CD1c-positive myeloid dendritic cell (primary cell): ENCODE results near the gene DYNLT1.
A peak's percentile ranks its signal among the peaks of the same experiment; 100 is the strongest.
"Not testable (repeated sequence)": the region's sequence is repeated elsewhere in the genome, so short reads cannot be mapped to it uniquely, and the experiment has no call there.

Experiments used
- DNase-seq: peaks from one replicate; pipeline ENCODE4 v3.0.0-alpha.2; 2016; ENCODE audit errors: extremely low spot score

DYNLT1 gene

DNA sequence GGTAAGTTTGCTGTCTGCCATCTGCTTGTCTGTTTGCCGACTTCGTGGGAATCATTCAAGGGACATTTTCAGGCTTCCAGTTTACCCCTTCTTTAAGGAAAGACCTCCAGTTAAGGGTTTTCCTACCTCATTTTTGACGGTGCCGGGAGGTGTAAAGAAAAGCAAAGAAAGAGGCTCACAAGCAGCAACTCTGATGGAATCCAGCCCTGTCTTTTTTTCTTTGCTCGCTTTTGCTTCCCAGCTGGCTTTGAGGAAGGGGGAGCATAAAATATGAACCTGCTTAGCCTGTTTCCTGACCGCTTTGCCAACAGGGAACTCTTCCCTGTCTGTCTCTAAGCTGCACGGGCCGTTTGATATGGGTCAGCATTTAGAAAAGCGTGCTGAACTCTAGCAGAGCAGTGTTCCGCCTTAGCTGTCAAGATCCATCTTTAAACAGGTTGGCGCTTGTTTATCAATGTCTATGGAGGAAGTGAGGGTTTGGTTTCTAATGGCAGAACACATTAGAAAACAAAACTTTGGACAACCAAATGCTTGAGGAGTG lies 19.2 kb upstream of the DYNLT1 start:
- DNase-seq = no peak

DNA sequence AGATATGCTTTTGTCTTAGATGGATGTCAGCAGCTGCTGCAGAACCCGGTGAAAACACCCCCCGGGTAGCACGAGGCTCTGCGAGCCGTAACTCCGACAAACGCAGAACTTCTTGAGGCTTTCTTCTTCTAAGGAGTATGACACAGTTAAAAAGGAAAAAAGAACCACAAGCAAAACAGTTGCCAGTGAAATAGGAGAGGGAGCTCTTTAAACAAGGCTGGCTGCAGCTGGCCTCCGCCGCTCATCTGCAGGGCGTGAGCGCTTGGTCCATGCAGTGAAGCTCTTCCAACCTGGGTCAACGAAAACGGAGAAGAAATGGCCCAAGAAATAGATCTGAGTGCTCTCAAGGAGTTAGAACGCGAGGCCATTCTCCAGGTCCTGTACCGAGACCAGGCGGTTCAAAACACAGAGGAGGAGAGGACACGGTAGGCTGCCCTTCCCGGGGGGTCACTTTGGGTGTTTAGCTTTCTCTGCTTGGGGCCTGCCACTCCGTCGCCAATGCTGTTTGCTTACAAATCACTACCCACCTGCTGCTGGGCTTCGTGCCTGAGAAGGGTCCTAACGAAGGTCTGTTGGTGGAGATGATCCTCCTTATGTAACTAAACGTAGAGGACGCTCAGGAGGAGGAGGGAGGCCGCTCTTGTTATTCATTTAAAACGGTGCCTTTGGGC lies 18.5 kb upstream of the DYNLT1 start:
- DNase-seq = no peak

DNA sequence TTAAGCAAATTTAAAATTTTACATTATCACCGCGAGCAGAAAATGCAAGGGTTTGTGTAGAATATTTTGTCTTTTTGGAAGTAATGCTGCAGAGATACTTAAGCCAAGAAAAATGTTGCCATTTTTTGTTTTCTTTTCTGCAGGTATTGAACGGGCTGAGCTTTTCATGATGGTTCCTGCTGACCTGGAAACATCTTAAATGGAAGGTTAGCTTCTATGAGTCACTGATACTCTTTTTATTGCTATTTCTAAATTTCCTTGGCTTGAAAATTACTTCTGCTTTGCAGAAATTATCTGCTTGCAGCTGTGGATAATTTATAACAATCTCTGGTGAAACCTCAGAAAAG lies 18.0 kb upstream of the DYNLT1 start:
- peak; percentile 12 for DNase-seq

DNA sequence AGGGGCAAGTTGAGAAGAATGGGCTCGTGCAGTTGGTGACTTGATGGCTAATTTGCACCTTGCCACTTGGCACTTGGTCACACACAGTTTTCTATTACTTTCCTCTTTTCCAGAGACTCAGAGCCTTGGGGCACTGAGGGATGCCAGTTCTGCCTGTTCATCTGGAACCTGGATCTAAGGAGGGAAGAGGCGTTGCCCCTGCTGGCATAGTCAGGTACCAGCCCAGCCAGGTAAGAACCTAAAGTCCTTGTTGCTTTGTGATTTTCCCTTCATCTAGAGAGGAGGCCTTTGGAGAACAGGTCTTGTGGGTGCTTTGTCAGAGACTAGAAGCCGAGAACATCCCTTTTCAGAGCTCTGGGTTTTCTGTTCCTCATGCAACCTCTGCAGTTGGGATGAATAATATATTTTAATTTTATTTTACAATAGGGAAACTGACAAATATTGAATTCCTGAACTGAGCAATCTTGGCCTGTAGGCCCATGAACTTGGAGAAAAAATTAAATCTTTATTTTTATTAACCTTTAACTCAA lies 16.7 kb upstream of the DYNLT1 start:
- peak; percentile 57 for DNase-seq

DNA sequence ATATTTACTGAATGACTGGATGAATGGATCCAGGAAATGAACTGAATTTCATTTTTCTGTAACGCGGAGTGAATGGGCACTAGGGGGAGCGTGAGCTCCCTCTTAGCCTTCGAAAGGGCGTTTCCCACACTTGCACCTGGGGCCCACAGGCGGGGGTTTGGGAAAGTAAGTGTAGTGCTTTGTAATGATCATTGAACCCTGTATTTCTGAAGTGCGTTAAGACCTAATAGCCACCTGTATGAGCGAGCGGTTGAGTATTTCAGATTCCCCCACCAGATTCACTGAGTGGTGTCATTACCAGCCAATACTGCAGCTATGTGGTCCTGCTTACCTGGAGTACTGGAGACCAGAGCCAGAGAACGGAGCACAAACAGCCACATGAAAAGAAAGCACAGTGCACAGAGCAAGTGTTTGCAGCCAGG lies 15.8 kb upstream of the DYNLT1 start:
- DNase-seq = peak; percentile 48

DNA sequence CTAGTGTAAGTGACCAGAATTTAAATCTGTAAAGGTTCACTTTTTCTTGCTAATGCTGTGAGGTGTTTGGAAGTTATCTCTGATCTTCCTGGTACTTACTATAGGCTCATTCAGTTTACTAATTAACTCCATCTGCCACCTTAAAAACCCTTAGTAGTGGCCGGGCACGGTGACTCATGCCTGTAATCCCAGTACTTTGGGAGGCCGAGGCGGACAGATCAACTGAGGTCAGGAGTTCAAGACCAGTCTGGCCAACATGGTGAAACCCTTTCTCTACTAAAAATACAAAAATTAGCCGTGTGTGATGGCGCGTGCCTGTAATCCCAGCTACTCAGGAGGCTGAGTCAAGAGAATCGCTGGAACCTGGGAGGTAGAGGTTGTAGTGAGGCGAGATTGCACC lies 12.4 kb upstream of the DYNLT1 start:
- DNase-seq = not testable (repeated sequence)

DNA sequence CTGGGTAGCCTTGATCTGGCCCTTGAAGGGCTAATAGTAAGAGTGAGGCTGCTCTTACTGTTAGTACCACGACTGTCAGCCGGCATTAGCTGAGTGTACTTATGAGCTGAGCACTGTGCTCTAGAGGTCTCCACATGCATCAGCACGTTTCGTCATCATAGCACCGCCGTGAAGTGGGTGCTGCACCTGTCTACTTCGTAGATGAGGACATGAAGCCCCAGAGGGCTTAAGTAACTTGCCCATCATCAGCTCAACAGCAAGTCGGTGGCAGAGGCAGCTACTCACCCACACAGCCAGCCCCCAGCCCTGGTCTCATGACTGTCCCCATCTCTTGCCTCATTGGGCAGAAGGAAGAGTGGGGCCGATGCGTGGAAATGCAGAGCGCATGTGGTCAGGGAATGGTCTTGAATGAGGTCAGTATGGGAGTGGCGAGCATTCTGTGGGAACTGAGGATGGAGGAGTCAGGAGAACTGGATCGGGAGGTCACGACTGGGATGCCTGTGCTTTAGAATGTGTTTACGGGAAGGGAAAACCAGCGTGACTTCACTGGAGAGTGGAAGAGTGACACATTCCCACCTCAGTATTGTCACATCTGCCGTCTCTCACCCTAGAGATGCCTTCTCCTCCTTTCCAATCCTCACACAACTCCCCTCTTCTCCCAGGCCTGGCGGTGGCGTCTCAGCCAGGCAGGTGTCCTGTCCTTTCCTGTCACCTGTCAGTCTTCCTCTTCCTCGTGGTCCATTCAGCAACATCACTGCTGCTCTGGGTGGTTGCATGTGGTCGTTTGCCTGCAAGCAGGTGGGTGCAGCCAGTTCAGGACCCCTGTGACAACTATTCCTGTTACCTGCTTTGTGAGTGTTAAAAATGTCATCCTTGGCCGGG lies 11.3 kb upstream of the DYNLT1 start:
- DNase-seq = no peak

DNA sequence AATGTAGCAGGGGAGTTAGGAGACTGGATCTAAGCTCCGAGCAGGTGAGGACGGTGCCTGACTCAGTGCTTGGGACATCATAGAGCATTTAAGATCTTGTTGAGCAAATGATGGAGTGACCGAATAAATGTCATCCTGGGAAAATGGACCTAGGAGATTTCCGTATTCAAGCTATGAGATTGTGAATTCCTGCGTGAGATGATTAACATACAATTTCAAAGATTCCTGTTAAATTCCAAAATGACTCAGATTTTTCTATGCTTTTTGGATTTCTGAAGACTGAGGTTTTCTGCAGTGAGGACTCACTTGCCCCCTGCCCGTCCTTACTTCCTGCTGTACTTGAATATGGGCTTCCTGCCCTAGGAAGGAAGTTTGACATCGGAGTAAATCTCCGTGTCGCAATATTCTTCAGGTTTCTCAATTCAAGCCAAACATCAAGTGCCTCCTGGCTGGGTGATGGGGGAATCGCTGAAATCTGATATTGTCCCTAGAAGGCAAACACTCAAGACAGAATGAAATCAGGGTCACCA lies 10.5 kb upstream of the DYNLT1 start:
- DNase-seq = peak; percentile 72

DNA sequence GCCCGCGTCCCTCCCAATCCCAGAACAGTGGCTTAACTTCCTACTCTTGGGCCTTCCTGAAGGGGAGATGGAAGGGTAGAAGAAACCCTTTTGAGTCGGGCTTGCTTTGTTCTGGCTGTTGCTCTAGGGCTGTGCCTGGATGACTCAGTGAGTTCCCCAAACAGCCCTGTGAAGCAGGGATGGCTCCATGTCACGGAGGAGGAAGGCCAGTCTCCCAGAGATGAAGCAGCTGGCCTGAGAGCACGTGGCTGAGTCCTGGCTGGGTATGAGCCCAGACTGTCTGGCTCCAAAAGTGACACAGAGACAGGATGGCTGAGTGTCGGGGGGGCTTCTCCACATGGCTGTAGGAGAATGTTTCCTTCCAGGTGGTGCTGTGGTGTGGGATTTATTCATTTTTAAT lies 10.0 kb upstream of the DYNLT1 start:
- peak; percentile 87 for DNase-seq

DNA sequence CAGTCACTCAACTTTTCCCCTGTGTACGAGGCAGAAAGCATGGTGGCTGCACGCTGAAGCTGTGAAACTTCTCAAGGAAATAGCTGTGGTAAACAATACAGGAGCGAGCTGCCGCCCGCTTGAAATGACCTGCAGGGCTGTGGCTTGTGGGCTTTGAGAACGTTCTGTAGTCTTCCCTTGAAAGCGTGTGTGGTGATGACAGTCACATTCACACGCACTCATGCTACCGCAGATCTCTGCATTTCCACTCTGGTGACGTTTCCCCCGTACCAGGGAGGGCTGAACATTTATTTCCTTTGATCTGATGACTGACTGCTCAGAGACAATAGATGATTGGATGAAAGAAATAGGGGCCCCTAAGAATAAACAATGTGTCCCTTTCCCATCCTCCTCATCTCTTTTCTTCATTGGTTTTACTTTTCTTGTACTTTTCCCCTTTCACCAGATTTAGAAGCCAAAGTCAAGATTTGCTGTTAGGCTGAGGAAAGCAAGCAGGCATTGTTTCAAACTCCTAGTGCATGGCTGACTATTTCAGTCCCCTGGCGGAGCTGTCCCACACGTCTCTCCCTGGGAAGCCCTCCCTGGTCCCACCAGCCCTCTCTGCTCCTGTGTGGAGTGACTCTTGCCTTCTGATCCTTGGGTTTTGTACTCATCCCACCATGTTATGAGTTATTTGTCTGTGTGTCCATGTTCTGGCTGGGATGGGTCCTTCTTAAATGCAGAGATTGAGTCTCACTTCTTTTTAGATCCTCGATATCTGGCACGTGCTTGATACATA lies 9.2 kb upstream of the DYNLT1 start:
- peak; percentile 86 for DNase-seq

DNA sequence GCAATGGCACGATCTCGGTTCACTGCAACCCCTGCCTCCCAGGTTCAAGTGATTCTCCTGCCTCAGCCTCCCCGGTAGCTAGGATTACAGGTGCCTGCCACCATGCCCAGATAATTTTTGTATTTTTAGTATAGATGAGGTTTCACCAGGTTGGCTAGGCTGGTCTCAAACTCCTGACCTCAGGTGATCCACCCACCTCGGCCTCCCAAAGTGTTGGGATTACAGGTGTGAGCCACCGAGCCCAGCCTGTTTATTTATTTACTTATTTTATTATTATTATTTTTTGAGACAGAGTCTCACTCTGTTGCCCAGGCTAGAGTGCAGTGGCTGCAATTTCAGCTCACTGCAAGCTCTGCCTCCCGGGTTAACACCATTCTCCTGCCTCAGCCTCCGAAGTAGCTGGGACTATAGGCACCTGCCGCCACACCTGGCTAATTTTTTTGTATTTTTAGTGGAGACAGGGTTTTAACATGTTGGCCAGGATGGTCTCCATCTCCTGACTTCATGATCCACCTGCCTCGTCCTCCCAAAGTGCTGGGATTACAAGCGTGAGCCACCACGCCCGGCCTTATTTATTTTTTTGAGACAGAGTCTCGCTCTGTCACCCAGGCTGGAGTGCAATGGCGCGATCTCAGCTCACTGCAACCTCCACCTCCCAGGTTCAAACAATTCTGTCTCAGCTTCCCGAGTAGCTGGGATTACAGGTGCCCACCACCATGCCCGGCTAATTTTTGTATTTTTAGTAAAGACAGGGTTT lies 7.6 kb upstream of the DYNLT1 start:
- not testable (repeated sequence) for DNase-seq

DNA sequence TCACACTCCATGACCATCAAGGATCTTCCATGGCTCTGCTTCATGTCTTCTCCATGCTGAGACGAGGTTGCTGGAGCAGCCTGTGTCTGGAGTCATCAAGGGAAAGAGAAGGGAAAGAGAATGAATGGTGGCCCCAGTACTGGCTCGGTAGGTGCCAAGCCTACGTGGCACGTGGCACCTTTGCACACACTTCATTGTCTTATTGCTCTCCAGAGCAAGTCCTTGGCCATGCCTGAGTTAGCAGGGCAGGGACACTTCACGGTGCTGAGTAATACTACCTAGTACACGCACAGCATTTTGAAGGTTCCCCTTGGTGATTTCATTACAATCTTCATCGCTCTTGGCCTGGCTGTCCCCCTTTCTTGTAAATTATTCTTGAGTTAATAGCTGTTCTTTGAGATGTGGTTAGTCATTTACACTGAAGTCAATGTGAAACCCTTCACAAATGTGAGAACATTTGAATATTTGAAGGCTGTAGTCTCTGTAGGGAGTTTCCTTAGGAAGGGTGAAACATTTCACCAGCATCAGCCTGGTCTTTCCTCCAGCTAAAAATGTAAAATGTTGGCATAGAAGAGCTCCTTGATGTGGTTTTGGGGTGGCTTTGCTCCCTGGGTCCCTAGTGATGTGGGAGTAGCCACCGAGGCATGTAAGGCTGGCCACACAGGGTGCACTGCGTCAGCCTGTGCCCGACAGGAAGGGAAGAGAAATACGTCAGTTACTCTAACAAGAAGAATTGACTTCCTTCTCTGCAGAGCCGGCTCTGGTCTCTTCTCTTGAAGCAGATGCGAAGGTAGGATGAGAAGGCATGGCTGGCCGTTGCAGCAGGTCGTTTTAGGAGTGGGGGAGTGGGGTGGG lies 5.0 kb upstream of the DYNLT1 start, which contains the start of gene SYTL3:
SYTL3 (plus strand) TSS at position 766 of the 855 bp plus-strand sequence. CDS start 13,215 bp downstream, outside the sequence.
- peak; percentile 79 for DNase-seq

DNA sequence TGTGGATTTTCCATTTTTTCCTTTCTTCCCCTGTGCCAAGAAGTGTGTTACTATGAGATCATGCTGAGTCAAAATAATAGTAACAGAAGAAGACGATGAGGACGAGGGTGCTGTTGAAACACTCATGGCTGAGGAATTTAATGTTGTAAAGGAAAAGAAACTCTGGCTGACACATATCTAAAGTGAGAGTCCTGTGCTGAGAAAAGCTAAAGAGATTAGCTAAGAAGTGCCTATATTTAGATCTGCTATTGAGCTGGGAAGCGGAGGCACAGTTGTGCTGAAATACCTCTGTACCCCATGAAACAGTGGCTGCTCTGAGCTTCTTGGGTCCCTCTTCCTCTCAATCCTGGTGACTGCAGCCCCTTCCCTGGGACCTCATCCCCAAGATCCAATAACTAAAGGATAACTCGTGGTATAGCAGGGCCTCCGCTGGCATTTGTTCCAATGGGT lies 4.2 kb upstream of the DYNLT1 start:
- no peak for DNase-seq

DNA sequence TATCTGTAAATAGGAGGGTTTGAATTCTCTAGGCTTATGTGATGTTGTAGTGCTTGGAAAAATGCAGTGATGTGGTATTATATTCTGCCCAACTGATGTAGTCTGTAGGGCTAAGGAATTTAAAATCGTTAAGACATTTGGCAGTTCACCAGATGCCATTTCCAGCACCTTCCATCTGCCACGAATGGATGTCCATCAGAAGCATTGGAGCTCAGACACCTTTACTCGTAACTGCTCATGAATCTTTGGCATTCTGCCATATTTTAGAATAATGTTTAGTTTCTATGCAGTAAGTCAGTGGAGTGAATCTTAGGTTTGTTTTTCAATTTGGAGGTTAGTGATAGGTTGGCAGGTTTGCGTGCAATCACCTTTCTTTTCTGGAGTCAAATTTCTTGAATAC lies 3.0 kb upstream of the DYNLT1 start:
- no peak for DNase-seq

DNA sequence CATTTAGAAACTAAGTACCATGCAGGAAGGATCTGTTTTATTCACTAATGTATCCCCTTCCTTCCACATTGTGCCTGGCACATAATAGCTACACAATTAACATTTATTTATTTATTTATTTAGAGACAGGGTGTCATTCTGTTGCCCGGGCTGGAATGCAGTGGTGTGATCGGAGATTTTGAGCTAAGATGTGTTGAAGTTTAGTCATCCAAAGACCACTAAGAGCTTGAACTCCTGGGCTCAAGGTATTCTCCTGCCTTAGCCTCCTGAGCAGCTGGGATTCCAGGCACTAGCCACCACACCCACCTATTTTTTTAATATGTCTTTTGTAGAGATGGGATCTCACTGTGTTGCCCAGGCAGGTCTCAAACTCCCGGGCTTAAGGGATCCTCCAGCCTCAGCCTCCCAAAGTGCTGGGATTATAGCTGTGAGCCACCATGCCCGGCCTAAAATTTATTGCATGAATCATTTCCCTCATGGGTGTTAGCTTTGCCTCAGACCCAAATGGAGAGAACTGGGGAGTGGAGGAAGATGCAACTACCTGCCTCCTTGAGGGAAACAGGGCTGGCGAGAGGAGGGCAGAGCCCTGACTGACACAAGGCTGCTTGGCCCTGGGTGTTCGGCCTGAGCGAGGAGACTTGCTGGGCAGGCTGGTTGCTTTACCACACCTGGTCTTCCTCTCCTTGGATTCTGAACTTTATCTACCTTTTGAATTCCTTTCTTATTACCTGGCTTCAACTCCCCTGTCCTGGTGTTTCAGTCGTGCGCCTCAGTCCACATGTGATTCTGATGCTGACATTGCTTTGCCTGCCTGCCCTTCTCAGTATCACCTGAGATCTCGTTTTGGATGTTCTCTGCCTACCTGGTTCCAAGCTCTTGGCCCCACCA lies 1.7 kb upstream of the DYNLT1 start:
- no peak for DNase-seq

DNA sequence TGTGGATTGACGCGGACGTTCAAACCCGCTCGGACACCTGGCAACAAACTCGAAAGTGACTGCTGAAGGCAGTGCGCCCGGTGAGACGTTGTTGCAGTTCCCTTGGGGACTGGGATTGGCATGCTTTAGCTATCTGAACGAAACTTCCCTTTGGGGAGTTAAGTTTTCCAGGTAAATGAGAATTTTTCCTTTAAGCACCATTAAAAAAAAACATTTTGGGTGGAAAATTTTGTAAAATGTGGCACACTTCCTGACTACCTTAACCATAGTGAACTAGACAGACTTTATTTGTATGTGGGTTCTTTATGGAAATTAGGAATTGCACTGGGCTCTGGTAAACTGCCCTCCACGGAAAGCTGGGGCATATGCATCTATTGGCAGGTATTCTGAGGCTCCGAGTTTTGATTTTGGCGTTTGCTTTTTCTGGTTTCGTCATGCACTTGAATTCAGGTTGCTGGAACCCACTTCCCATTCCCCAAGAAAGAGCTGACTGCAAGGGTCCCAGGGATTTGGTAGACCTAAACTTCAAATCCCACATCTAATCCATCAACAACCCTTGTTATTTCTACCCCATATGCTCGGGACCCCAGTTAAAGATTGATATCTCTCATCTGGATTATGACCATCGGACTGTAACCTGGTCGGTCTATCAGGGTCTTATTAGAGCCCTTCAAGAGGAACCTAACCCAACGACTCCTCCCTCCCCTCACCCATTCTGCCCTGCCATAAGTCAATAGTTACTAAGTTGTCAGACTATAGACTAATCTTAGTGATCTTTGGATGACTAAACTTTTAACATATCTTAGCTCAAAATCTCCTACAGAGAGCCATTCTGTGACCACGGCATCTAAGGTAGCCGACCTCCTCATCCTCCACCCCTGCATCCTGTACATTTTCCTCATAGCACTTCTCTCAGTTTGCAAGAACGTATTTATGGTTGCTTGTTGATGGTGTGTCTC lies 800 bp upstream of the DYNLT1 start:
- no peak for DNase-seq

DNA sequence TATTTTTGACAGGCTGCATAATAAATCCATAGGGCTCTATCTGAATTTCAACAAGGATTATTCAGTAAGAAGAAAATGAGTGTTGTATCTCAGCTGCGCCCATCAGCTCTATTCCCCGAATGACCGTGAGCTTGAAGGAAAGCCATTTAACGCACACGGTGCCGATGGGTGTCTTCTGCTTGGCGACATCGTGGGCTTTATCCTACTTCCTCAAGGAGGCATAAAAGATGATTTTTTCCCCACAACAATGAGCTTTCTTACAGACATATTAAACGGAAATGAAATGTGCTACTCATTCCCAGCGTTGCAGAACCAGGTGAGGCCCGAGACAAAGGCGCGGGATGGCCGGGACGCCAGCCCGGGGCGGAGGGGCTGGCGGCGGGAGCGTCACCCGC lies 710 bp downstream of the DYNLT1 start:
- DNase-seq = peak; percentile 35
